Sciatic nerve (tissue), 2 donors: ENCODE measurements around the gene CLDN3. TPM values are rescaled to one million over a fixed set of nuclear protein-coding genes. Genes with fewer than 3 reads are reported as not detected.
A peak's percentile ranks its signal among the peaks of the same experiment; 100 is the strongest.
"Not testable (repeated sequence)": the region's sequence is repeated elsewhere in the genome, so short reads cannot be mapped to it uniquely, and the experiment has no call there.

ENCODE experiments used
- ATAC-seq: fragments of 200-7000 bp; cut with Tn5 transposase; one replicate; pipeline ENCODE4 v1.9.1; 2020; ENCODE audit warnings: mild to moderate bottlenecking, moderate library complexity
- DNase-seq: peaks from one replicate; pipeline ENCODE4 v3.0.0-alpha.2; 2020; ENCODE audit warnings: low spot score
- intact Hi-C: fragments of 100-400 bp; cut with DNase I; formaldehyde crosslinking; loops from one replicate; pipeline ENCODE4 v1.14.2; 2022
- total RNA-seq: library from RNA; stranded (reverse); fragmentation: NEBNext Ultra II Directional; extraction: Animal tissue kit (Norgen Biotek cat#: 25700); gene quantifications from one replicate; pipeline ENCODE4 v1.2.1, GENCODE V29; 2021
- donor health status: DM: no; HTN: no; CAD: no.
- donor health status: DM: no; HTN: no; CAD: no.

The CLDN3 gene
- total RNA-seq, 1 donor from 2014 or later = not detected

DNA sequence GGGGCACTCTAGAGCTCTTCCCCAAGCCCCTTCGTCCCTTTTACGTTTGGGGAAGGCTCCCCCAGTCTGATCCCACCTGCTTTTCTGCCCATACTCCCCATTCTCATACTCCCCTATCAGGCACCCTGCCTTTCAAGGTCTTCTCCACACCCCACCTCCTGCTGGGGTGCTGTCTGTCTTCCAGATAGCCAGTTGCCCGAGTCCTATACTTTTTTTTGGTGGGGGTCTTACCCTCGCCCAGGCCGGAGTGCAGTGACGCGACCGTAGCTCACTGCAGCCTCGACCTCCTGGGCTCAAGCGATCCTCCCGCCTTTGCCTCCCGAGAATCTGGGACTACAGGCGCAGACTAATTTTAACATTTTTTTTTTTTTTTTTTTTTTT is 30.7 kb downstream of the CLDN3 start:
- intact Hi-C loops = loop anchor here (10.0 kb wide), 1 partner anchor 75 kb away; the partner anchor contains the start of gene VPS37D
- ATAC-seq (no peak), DNase-seq (no peak)

DNA sequence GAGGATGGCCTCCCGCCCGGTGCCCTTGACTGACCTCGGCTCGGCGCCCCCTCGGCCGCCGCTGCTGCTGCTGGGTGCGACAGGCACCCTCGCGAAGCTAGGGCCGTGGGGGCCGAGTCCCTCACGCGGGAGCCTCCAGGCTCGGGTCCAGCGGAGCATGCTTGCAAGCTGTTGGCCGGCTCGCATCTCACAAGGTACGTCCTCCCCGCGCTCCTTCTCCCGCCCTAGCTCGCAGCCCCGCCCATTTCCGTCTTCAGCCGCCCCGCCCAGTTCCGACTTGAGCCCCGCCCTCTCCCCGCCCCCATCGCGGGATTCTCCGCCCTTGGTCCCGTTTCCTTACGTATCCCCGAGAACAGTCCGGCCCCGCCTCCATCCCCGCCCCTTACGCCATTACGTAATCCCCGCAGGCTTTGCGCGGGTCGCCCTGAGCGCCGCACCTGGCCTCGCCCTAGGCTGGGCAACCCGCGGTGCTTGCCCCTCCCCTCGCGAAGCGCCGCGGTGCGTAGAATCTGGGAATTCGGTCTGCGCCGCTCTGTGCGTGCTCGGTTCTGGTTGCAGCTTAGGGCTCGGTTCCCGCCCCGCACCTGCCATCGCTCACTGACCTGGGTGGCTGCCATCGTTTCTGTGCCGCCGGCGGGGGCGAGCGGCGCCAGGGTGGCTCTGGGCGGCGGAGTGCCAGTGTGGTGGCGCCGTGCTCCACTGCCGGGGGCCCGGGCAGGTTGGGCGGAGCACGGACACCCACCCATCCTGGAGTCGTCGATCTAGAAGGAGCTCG is 31.3 kb downstream of the CLDN3 start, which contains the start of gene ABHD11:
ABHD11 (minus strand) TSS at position 191 of the 775 bp plus-strand sequence; CDS start at position 159, 32 bp downstream.
- DNase-seq (peak; percentile 100), ATAC-seq (peak; percentile 96)
- intact Hi-C loops = loop anchor here (10.0 kb wide), 1 partner anchor 74 kb away; the partner anchor contains the start of gene VPS37D

DNA sequence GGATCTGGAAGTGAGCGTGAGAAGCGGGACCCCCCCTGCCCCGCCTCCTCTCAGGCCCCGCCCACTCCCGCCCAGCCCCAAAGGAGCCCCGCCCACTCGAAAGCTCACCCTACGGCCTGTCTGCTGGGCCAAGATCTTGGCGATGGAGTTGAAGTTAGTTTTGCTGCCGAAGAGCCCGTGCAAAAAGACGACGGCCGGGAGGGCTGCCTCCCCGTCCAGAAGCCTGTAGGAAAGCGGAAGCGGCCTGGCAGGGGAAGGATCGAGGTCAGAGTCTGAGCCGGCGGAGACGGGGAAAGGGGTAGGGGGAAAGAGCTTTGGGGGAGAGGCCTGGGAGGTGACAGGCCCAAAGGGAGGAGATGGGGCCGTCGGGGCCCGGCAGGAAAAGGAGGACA is 31.9 kb downstream of the CLDN3 start:
- DNase-seq = peak; percentile 79
- intact Hi-C loops = loop anchor here (10.0 kb wide), 1 partner anchor 73 kb away; the partner anchor contains the start of gene VPS37D
- peak; percentile 33 for ATAC-seq

DNA sequence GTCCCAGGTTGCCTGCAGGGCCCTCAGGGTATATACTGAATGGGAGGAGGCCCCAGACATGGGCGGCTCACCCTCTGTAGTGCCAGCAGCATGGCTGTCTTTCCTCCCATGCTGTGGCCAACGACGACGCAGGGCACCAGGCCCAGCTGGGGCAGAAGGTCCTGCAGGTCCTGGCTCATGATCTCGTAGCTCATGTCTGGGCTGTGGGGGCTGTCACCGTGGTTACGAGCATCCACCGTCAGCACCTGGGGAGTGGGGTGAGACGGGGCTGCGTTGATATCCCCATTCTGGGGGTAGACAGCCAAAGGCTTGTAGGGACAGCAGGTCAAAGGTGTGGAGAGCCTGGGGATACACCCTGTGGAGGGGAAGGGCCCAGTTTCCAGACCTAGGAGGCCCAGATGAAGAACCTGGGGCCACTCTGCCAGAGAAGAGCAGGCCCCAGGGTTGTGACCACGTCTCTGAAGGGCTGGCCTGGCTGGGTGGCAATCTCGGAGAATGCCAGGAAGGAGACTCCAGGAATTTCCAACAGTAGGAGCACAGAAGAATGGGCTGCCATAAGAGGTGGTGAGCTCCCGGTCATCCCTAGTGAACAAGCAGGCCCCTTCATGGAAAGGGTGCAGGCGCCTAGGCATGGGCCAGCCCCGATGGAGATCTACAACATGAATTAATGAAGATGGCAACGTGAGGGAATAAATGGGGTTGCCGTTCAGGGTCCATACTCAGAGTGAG is 32.4 kb downstream of the CLDN3 start:
- intact Hi-C loops = loop anchor here (10.0 kb wide), 1 partner anchor 73 kb away; the partner anchor contains the start of gene VPS37D
- DNase-seq (no peak), ATAC-seq (no peak)

DNA sequence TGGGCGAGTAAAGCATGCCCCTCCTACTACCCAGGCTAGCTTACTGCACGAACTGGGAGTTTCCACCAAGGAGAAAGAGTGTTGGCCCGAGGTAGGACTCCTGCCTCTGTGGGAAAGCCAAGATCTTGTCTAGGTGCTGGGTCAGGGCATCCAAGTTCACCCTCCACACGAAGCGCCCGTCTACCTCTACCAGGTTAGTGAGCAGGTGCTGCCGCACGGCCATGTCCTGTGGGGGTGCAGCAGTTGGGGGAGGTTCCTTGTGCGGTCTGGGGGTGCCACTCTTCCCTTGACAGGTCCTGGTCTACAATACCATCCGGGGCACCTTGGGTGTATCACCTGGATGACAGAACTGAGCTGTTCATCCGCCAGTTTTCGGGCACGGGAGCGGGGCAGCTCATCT is 33.2 kb downstream of the CLDN3 start:
- ATAC-seq (no peak), DNase-seq (no peak)
- intact Hi-C loops = loop anchor here (10.0 kb wide), 1 partner anchor 72 kb away; the partner anchor contains the start of gene VPS37D

DNA sequence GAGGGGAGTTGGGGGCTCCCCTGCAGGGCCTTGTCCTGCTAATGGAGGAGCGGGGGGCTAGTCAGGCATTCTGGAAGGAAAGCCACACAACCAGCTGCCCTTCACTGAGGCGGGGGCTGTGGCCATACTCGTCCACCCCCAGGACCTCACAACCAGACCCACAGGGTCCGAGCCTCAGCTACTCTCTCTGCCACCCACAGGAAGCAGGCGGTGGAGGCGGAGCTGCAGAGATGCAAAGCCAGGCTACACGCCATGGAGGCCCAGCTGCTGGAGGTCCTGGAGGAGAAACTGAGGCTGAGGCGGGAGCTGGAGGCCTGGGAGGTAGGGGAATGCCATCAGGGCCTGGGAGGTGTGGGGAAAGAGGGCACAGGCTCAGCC is 34.6 kb downstream of the CLDN3 start:
- ATAC-seq (no peak), DNase-seq (no peak)
- intact Hi-C loops = loop anchor here (10.0 kb wide), 1 partner anchor 71 kb away; the partner anchor contains the start of gene VPS37D

DNA sequence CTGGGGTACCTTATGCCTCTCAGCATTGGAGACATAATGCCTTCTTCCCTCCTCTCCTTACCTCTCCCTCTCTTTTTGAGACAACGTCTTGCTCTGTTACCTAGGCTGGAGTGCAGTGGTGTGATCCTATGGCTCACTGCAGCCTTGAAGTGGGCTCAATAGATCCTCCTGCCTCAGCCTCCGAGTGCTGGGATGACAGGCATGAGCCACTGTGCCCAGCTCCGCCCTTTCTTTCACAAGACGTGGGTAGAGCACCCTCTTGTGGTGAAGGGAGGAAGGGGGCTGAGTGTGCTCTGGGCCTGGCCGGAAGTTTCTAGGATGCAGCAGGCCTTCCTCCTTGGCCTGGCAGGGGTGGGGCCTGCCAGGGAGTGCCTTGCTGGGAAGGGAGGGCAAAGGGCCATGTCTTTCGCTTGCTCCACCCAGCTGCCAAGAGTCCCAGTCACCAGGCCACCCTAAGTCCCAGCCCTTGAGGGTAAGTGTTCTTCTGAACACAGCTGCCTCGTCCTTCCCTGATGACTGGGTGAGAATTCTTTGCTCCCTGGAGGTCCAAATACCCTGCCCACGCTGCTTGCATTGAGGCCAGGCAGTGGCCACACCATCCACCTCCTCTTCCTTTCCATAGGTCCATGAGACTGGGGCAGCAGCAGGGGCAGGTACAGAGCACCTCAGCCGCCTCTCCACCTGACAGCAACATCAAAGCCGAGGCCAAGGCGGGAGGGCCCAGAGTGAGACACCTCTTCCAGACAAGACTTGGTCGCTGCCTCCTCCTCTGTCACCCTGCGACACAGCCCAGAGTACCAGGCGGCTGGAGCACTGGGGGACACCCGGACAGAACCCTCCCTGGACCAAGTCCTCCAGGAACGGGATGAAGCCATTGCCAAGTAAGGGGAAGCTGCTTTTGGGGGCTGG is 35.2 kb downstream of the CLDN3 start:
- intact Hi-C loops = loop anchor here (10.0 kb wide), 1 partner anchor 70 kb away; the partner anchor contains the start of gene VPS37D
- peak; percentile 34 for ATAC-seq
- peak; percentile 79 for DNase-seq

DNA sequence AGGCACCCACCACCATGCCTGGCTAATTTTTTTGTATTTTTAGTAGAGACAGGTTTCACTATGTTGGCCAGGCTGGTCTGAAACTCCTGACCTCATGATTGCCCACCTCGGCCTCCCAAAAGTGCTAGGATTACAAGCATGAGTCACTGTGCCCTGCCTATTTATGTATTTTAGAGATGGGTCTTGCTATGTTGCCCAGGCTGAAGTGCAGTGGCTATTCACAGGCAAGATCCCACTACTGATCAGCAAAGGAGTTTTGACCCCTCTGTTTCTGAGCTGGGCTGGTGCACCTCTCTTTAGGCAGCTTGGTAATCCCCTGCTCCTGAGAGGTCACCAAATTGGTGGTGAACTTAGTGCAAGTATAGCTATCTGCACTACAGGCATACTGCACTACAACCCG is 37.7 kb downstream of the CLDN3 start:
- ATAC-seq (no peak), DNase-seq (no peak)
- intact Hi-C loops = loop anchor here (10.0 kb wide), 1 partner anchor 68 kb away; the partner anchor contains the start of gene VPS37D

DNA sequence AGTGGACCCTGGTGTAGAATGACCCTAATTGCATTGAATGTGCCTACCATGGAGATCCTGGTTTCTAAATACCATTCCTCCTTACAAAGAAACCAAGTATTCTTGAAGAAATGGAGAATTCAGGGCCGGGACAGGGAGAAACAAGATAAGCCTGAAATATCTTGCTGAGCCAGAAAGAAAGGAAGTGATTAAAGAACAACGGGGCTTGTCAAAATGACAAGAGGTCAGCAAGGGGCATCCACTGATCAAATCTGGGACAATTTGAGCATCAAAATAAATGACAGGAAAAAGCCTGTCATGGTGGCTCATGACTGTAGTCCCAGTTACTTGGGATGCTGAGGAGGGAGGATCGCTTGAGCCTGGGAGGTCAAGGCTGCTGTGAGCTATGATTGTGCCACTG is 39.6 kb downstream of the CLDN3 start:
- DNase-seq (no peak), ATAC-seq (no peak)
- intact Hi-C loops = loop anchor here (10.0 kb wide), 1 partner anchor 66 kb away; the partner anchor contains the start of gene VPS37D

DNA sequence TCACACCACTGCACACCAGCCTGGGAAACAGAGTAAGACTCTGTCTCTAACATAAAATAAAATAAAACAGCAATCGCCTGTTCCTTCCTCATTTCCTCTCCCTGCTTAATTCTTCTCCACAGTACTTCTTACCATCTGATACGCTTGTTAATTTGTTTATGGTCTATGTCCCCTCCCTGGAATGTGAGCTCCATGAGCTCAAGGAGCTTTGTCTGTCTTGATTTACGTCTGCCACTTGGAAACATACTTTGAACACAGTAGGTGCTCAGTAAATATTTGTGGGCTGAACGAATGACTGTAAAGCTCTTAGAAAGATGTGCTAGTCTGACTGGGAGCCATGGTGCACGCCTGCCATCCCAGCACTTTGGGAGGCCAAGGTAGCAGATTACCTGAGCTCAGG is 41.5 kb downstream of the CLDN3 start:
- no peak for ATAC-seq
- no peak for DNase-seq
- intact Hi-C loops = loop anchor here (5.0 kb wide), 1 partner anchor 121 kb away; no protein-coding TSS in a partner anchor

DNA sequence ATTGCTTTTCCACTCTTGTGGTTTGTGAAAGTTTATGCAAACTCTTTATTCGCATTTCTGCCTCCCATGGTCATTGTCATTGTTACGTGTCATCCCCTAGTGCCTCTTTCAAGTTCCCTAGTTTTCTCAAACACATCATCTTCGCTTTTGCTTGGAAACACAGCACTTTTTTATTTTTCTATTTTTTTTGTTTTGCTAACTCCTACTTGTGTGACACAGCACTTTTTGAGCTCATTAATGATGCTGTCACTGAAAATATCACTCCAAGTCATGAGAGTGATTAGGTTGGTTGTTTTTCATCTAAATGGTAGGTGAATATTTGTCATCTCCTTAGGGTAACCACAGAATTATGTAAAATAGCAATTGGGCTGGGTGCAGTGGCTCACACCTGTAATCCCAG is 42.1 kb downstream of the CLDN3 start:
- ATAC-seq = no peak
- intact Hi-C loops = loop anchor here (5.0 kb wide), 1 partner anchor 121 kb away; no protein-coding TSS in a partner anchor
- no peak for DNase-seq

DNA sequence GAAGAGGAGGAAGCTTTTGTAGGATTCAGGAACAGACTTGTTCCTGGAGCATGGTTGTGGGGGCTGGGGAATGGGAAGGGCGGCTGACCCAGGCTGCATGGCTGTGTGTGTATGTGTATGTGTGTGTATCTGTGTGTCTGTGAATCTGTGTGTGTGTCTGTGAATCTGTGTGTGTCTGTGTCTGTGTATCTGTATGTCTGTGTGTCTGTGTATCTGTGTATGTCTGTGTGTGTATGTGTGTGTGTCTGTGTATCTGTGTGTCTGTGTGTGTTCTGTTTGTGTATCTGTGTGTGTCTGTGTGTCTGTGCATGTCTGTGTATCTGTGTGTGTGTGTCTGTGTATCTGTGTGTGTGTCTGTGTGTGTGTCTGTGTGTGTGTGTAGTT is 44.0 kb downstream of the CLDN3 start:
- intact Hi-C loops = loop anchor here (5.0 kb wide), 1 partner anchor 119 kb away; no protein-coding TSS in a partner anchor
- no peak for ATAC-seq
- DNase-seq = no peak

DNA sequence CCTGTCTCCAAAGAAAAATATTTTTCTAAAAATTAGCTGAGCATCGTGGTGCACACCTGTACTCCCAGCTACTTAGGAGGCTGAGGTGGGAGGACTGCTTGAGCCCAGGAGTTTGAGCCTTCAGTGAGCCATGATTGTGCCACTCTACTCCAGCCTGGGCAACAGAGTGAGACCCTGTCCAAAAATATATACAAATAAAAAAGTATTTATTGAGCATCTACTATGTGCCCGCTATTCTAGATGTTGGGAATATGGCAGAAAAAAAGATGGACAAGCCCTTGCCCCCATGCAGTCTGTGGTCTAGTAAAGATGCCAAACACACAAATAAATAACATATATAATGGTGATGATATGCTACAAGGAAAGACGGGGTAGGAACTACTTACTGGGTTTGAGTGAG is 46.3 kb downstream of the CLDN3 start:
- ATAC-seq (no peak), DNase-seq (no peak)
- intact Hi-C loops = no loop called here

DNA sequence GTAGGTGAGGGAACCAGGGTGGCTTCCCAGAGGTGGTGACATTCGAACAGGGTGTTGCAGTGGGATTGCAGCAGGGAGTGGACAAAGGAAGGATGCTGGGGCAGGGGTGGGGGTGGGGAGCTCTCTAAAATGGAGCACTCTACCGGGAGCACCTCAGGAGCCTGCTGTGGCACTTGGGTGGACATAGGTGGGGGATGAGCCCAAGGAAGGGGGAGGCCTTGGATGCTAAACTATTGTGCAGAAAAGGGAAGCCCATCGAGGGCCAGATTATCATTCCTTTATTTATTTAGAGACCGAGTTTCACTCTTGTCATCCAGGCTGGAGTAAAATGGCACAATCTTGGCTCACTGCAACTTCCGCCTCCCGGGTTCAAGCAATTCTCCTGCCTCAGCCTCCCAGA is 47.3 kb downstream of the CLDN3 start:
- DNase-seq (no peak), ATAC-seq (no peak)
- intact Hi-C loops = no loop called here

DNA sequence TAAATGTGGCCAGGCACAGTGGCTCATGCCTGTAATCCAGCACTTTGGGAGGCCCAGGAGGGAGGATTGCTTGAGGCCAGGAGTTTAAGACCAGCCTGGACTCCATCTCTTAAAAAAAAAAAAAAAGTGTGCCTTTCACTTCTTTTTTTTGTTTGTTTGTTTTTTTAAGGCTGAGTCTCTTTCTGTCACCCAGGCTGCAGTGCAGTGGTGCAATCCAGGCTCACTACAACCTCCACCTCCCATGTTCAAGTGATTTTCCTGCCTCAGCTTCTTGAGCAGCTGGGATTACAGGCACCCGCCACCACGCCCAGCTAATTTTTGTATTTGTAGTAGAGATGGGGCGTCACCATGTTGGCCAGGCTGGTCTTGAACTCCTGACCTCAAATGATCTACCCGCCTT is 47.9 kb downstream of the CLDN3 start:
- intact Hi-C loops, ATAC-seq, DNase-seq: not testable (repeated sequence)

DNA sequence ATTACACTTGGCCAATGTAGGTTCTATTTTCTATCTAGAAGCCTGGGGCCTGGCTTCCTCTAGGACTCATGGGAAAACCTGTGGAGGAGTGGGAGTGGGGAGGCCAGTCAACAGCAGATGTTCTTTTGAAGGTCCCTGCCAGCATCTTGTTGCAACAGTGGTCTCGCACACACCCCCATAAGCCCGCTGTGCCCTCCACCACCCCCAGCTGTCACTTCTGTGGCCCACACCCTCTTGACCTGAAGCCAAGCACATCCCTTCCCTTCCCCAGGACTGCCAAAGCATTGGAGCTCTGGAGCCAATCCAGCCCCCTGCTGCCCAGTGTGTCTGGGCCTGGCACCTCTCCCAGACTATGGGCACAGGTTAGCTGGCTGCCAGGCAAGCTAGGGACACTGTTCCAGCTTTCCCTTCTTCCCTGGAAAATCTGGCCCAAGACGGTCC is 48.7 kb downstream of the CLDN3 start:
- ATAC-seq = no peak
- intact Hi-C loops = no loop called here
- no peak for DNase-seq

DNA sequence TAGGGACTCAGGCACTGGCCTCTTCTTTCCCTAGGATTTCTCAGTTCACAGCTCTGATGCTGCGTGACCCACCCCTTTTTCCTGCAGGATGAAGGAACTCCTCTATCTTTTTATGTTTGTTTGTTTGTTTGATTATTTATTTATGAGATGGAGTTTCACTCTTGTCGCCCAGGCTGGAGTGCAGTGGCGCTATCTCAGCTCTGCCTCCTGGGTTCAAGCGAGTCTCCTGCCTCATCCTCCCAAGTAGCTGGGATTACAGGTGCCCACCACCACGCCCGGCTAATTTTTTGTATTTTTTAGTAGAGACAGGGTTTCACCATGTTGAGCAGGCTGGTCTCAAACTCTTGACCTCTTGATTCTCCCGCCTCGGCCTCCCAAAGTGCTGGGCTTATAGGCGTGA is 49.6 kb downstream of the CLDN3 start:
- intact Hi-C loops, DNase-seq, ATAC-seq: not testable (repeated sequence)

DNA sequence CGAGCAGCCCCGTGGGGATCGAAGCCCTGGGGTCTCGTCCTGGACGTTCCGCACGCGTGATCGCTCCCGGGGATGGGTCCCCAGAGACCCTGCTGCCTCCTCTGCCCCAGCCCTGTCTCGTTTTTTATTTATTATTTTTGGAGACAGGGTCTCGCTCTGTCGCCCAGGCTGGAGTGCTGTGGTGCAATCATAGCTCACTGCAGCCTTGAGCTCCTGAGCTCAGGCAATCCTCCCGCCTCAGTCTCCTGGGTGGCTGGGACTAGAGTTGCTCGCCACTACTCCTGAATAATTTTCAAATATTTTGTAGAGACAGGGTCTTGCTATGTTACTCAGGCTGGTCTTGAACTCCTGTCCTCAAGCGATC is 50.3 kb downstream of the CLDN3 start:
- ATAC-seq (peak; percentile 35), DNase-seq (no peak)
- intact Hi-C loops = no loop called here
